HG02642 (cell line): ENCODE measurements around the gene ZNRF2.

Source experiments
- ATAC-seq: cut with Tn5 transposase; IDR thresholded peaks from one replicate; pipeline ENCODE4 v1.9.1; 2021; ENCODE audit warnings: mild to moderate bottlenecking; ENCODE audit not compliant: unreplicated experiment, poor library complexity

Gene ZNRF2

GRCh38 chr7:30284298-30285066 lies at the start of gene ZNRF2:
ZNRF2 (plus strand) TSS chr7:30284597; CDS start chr7:30285358, 761 bp downstream.
- ATAC-seq, result peak; percentile 86

DNA sequence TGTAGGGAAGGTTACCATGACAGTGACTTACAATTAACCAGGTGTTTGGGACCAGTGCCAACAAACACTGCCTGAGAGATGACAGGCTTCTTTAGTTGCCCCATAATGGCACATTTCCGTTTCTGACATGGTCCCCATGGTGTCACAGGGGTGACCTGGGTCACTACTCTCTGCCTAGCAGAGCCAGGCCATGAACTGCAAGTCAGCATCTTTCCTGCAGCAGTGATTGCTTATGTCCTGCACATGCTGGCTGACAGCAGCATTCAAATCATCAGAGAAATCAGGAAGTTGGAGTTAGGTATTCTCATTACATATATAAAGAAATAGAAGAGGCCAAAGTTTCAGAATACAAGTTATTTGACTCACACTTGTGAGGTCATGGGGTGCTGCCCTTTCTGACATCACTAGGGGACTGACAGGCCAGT lies 47.1 kb upstream of the ZNRF2 start:
- ATAC-seq, result no peak

GRCh38 chr7:30238721-30239441 lies 45.5 kb upstream of the ZNRF2 start:
- peak; percentile 79 for ATAC-seq

- ATAC-seq, result no peak
Measured at GRCh38 chr7:30240106-30240800, 44.1 kb upstream of the ZNRF2 start.

DNA sequence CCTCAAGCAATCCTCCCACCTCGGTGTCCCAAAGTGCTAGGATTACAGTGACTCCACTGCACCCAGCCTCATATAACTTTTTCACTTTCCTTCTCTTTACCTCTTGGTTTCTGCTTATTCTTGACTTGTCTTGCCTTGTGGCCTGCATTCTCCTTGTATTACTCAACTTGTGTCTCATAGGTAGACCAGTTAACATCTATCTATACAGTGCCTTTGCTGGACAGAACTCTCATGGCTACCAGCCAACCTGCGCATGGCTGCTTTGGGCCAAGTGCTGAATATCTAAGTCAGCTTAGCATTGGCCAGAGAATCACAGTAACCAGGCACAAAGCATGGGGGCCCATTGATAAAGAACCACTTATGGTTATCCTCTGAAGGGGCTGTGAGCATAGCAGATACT lies 42.6 kb upstream of the ZNRF2 start:
- ATAC-seq, result no peak

DNA sequence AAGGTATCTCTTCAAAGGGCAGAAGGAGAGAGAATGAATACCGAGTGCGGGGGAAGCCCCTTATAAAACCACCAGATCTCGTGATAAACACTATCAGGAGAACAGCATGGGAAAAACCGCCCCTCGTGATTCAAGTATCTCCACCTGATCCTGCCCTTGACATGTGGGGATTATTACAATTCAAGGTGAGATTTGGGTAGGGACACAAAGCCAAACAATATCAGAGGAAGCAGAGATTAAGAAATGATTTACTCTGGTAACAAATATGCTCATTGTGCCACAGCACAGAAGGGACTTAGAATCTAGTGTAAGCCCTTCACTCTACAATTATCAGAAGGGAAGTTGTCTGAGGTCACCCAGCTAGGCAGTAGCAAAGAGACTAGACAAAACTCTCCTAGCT lies 40.1 kb upstream of the ZNRF2 start:
- no peak for ATAC-seq

DNA sequence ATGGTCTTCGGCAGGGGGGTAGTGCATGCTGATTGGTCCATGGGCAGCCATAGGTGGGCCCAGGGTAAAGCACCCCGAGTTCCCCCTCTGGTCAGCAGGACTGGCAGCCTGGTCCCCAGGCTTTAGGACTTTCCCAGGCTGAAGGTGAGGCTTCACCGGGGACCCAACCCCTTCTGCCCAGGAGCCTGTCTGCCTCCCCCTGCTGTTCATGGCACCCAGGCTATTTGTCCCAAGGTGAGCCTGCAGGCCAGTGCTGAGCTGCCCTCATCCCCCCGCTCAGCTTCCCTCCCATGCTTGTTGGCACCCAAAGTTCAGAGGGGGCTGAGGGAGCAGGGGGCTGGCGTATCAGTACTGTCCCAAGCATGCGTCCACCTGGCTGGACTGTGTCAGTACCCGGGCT lies 38.5 kb upstream of the ZNRF2 start:
- ATAC-seq, result no peak

- ATAC-seq, result no peak
Measured at GRCh38 chr7:30246392-30246791, 38.0 kb upstream of the ZNRF2 start.

- ATAC-seq, result no peak
Measured at GRCh38 chr7:30247541-30248401, 36.6 kb upstream of the ZNRF2 start.

GRCh38 chr7:30249316-30249715 lies 35.1 kb upstream of the ZNRF2 start:
- no peak for ATAC-seq

- ATAC-seq, result no peak
Measured at GRCh38 chr7:30249986-30250774, 34.2 kb upstream of the ZNRF2 start.

- no peak for ATAC-seq
Measured at GRCh38 chr7:30251708-30252329, 32.6 kb upstream of the ZNRF2 start.

GRCh38 chr7:30252885-30253795 lies 31.3 kb upstream of the ZNRF2 start:
- ATAC-seq, result no peak

DNA sequence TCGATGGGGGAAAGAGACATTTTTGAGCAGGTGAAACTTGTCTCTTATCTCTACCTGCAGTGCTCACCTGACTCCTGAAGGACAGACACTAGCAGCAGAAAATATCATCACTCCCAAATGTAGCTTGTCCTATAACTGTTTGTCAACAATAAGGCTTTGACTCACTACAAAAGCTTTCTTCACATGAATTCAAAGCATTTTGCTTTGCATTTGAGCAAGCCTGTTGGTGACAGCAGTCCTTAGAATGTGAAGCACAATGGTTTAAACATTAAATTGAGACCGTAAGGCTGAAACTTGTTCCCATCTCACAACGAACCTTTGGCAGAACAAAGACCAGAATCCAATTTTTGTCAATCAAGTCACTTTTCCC lies 30.6 kb upstream of the ZNRF2 start:
- no peak for ATAC-seq

DNA sequence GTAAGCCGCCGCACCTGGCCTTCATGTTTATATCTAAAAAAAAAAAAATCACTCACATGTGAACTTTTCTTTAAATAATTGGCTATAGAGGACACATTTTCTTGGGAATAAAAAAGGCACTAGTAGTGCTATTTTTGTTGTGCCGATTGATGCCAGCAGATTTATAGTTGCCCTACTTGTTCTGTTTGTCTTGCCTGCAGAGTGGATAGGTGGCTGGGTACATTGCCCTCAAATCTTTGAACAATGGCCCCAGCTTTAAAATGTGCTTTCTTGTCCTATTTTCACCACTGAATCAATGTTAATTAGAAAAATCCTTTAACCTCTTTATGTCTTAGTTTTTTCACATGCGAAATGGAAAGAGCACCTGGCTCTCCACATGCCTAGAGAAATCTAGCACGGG lies 30.1 kb upstream of the ZNRF2 start:
- ATAC-seq, result no peak

- no peak for ATAC-seq
Measured at GRCh38 chr7:30254717-30255063, 29.7 kb upstream of the ZNRF2 start.

GRCh38 chr7:30255064-30255769 lies 29.2 kb upstream of the ZNRF2 start:
- ATAC-seq, result no peak
